ENCODE measurements around the gene PARP3. TPM values are rescaled to one million over a fixed set of nuclear protein-coding genes. Genes with fewer than 3 reads are reported as not detected.

Gene PARP3
- total RNA-seq, 1 donor from 2014 or later = 12.7 TPM

DNA sequence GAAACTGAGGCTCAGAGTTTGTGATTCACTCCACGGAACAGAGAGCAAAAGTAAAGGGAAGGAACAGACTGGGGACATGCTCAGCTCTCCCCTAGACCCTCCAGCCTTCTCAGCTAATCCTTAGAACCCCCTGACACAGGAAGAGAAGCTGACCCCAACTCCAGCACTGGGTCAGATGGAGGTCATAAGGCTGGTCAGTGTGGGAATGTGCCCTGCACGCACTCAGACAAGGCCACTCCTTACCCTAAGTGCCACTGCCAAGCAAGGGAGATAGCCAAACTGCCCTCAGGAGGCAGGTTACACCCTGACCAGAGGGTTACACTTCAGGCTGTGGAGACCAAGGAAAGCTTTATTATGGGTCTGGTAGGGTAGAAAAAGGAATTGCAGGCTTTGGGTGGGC is 52.4 kb downstream of the PARP3 start:
- ATAC-seq (ENCODE audit: low read depth) (no peak), DNase-seq (no peak)
- H3K27me3 Mint-ChIP-seq = no peaks in the 10 kb centered on the region
- TF ChIP-seq, protein P1, sequence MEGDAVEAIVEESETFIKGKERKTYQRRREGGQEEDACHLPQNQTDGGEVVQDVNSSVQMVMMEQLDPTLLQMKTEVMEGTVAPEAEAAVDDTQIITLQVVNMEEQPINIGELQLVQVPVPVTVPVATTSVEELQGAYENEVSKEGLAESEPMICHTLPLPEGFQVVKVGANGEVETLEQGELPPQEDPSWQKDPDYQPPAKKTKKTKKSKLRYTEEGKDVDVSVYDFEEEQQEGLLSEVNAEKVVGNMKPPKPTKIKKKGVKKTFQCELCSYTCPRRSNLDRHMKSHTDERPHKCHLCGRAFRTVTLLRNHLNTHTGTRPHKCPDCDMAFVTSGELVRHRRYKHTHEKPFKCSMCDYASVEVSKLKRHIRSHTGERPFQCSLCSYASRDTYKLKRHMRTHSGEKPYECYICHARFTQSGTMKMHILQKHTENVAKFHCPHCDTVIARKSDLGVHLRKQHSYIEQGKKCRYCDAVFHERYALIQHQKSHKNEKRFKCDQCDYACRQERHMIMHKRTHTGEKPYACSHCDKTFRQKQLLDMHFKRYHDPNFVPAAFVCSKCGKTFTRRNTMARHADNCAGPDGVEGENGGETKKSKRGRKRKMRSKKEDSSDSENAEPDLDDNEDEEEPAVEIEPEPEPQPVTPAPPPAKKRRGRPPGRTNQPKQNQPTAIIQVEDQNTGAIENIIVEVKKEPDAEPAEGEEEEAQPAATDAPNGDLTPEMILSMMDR (IDR thresholded peaks at IDR 0.05) = no peak
- intact Hi-C loops (cut with micrococcal nuclease) = no loop called here
- peak overlapping the region; percentile 100 for H3K4me3 Mint-ChIP-seq
- no peaks in the 10 kb centered on the region for H3K9me3 Mint-ChIP-seq
- peaks cover 37% of the 10 kb centered on the region for H3K4me1 Mint-ChIP-seq
- H3K36me3 Mint-ChIP-seq (ENCODE audit: low read depth) = peaks cover 47% of the 10 kb centered on the region
- peak overlapping the region; percentile 100 for H3K27ac Mint-ChIP-seq
- ChIA-PET POLR2A (interaction anchor here (1.0 to 2.7 kb wide), 9 partner anchors 8 to 194 kb away, joined by 4 to 58 read pairs (median 20); partner anchors contain the start of genes ABHD14A, ABHD14B, ACY1 and DUSP7), CTCF (interaction anchor here (2.2 kb wide), 1 partner anchor 20 kb away, joined by 7 read pairs; the partner anchor contains the start of gene ABHD14A)

DNA sequence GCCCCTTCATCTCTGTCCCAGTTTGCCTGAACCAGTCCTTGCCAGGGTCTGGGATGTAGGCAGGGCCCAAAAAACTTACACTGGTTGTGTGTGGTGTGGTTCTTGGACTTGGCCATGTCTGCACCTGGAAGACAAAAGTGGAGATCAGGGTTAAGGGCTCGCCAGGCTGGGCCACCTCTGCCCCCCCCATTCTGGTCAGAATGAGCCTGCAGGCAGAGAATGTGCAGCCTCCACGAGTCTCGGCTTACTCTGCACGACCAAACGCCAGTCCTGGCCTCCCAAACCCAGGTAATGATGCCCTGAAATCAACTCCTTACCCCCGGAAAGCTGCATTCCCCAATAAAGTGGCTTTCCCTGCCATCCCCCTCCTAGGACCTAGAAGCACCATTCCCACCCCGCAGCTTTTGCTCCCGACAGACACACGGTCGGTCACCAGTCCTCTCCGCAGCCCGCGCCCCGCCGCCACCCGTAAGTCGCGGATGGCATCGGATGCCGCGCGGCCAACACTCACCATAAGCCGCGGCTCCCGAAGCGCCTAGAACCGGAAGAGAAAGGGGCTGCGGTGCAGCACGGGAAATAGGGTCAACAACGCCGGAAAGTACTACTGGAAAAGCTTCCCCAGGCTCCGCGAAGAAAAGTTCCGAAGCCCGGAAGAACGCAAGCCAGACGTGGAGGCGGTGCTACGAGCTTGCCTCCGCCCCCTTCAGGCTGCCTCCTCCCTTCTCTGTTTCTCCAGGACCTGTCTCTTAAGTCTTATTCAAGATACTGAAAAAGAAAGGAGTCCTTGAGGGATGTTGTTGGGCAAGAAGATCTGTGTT is 53.4 kb downstream of the PARP3 start, which contains the start of gene RPL29:
TSS of gene RPL29 (minus strand) at position 550 of the 818 bp plus-strand sequence. CDS start at position 116, 434 bp downstream.
- DNase-seq = peak; percentile 84
- intact Hi-C loops (cut with micrococcal nuclease) = loop anchor here (1.0 to 5.0 kb wide), 4 partner anchors 12 to 692 kb away; partner anchors contain the start of genes ABHD14A, ACY1, GNL3 and PARP3
- TF ChIP-seq, protein P1 (IDR thresholded peaks at IDR 0.05) = no peak
- Mint-ChIP-seq H3K4me3 (peak within 1 kb of the TSS; percentile 100), H3K27me3 (no peaks in the 10 kb centered on the region), H3K9me3 (no peaks in the 10 kb centered on the region), H3K36me3 (ENCODE audit: low read depth) (peaks cover 47% of the 10 kb centered on the region), H3K27ac (peak within 1 kb of the TSS; percentile 100), H3K4me1 (peaks cover 37% of the 10 kb centered on the region)
- CTCF ChIA-PET = interaction anchor here (0.9 to 2.2 kb wide), 4 partner anchors 12 to 61 kb away, joined by 3 to 7 read pairs (median 4); partner anchors contain the start of genes ABHD14A, ACY1, DUSP7 and PARP3
- peak; percentile 98 for ATAC-seq (ENCODE audit: low read depth)
- POLR2A ChIA-PET = interaction anchor here (0.6 to 2.7 kb wide), 29 partner anchors 9 to 1042 kb away, joined by 3 to 58 read pairs (median 6); partner anchors contain the start of genes ABHD14A, ABHD14B, ACY1 and DUSP7

DNA sequence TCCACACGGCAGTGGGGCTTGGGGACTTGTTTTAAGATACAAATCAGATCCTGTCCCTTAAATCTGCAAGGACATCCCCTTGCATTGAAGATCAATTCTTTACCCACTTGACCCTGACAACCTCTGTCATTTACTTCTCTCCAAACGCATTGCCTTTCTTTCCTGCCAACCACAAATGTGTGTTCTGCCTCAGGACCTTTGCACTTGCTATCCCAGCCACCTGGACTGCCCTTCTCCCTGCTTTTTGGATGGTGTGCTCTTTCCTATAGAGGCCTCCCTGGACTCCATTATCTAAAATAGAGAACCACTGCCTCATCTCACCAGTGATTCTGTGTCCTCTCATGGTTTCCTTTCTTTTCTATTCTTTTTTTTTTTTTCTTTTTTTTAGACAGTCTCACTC is 55.0 kb downstream of the PARP3 start:
- intact Hi-C loops (cut with micrococcal nuclease) = loop anchor here (5.0 kb wide), 1 partner anchor 690 kb away; the partner anchor contains the start of genes GNL3 and PBRM1
- ChIA-PET POLR2A (interaction anchor here (0.6 to 0.7 kb wide), 3 partner anchors 11 to 229 kb away, joined by 3 to 4 read pairs (median 3); no protein-coding TSS in a partner anchor), CTCF (interaction anchor here (1.5 kb wide), 1 partner anchor 146 kb away, joined by 4 read pairs; no protein-coding TSS in a partner anchor)
- Mint-ChIP-seq H3K27me3 (no peaks in the 10 kb centered on the region), H3K9me3 (no peaks in the 10 kb centered on the region), H3K27ac (no peak overlapping the region), H3K4me1 (peaks cover 38% of the 10 kb centered on the region), H3K36me3 (ENCODE audit: low read depth) (peaks cover 36% of the 10 kb centered on the region), H3K4me3 (no peak overlapping the region)
- TF ChIP-seq, protein P1 (IDR thresholded peaks at IDR 0.05) = no peak
- DNase-seq (no peak), ATAC-seq (ENCODE audit: low read depth) (no peak)

DNA sequence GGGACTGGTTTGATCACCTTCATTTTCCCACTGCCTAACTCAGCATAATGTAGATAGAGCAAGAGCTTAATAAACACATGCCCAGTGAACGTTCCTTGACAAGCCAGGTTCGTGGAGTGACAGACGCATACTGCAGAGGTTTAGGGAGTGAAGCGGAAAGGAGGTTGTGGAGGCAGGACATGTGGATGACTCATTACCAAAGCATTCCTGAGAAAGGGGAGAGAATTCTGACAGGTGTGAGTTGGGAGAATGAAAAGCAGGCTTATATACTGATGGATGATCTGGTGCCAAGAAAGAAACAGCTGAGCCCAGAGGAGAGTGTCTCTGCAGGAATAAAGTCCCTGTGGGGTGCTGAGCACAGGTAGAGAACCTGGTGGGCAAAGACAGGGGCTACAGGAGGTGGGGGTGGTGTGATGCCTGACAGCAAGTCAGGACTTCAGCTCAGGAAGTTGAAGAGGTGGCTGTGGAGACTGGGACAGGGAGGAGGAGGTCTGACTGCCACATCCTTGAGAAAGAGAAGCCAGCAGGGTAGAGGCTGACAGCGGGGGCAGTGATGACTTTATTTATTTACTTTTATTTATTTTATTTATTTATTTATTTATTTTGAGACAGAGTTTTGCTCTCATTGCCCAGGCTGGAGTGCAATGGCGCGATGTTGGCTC is 55.9 kb downstream of the PARP3 start:
- peaks cover 31% of the 10 kb centered on the region for H3K4me1 Mint-ChIP-seq
- no peak for DNase-seq
- POLR2A ChIA-PET = interaction anchor here (0.6 to 1.0 kb wide), 4 partner anchors 24 to 228 kb away, joined by 3 to 5 read pairs (median 4); partner anchors contain the start of gene ABHD14A

More for the DNA sequence above, 55.9 kb downstream of the PARP3 start:
- TF ChIP-seq, protein P1 (IDR thresholded peaks at IDR 0.05) = no peak
- no peak overlapping the region for H3K27ac Mint-ChIP-seq
- no peak overlapping the region for H3K4me3 Mint-ChIP-seq
- no peaks in the 10 kb centered on the region for H3K9me3 Mint-ChIP-seq
- intact Hi-C loops (cut with micrococcal nuclease) = loop anchor here (5.0 kb wide), 1 partner anchor 689 kb away; the partner anchor contains the start of genes GNL3 and PBRM1
- H3K27me3 Mint-ChIP-seq = no peaks in the 10 kb centered on the region
- CTCF ChIA-PET = interaction anchor here (1.3 to 1.5 kb wide), 3 partner anchors 125 to 147 kb away, joined by 4 to 5 read pairs (median 4); no protein-coding TSS in a partner anchor
- no peak for ATAC-seq (ENCODE audit: low read depth)
- peaks cover 28% of the 10 kb centered on the region for H3K36me3 Mint-ChIP-seq (ENCODE audit: low read depth)

Other genes starting within 250 kb of the PARP3 start
- 0.58 and 1.4 TPM in 2 replicates for gene GRM2, start 235.3 kb upstream of the PARP3 start, total RNA-seq
- not detected in 2 replicates for gene IQCF6, start 163.1 kb upstream of the PARP3 start, total RNA-seq
- not detected in 2 replicates for gene IQCF2, start 80.7 kb upstream of the PARP3 start, total RNA-seq
- not detected in 2 replicates for gene IQCF5, start 66.8 kb upstream of the PARP3 start, total RNA-seq
- not detected in 2 replicates for gene IQCF1, start 39.0 kb upstream of the PARP3 start, total RNA-seq
- 30.7 and 32.4 TPM in 2 replicates for gene RRP9, start 459 bp upstream of the PARP3 start, total RNA-seq
- not detected in 2 replicates for gene GPR62, start 13.0 kb downstream of the PARP3 start, total RNA-seq
- 10.3 and 11.0 TPM in 2 replicates for gene PCBP4, start 25.1 kb downstream of the PARP3 start, total RNA-seq
- 51.6 and 55.6 TPM in 2 replicates for gene ABHD14B, start 31.7 kb downstream of the PARP3 start, total RNA-seq
- 5.1 and 5.2 TPM in 2 replicates for gene ABHD14A, start 32.7 kb downstream of the PARP3 start, total RNA-seq
- 24.9 and 26.7 TPM in 2 replicates for gene ACY1, start 41.2 kb downstream of the PARP3 start, total RNA-seq
- 1,884 and 2,140 TPM in 2 replicates for gene RPL29, start 53.5 kb downstream of the PARP3 start, total RNA-seq
- 3.7 and 4.3 TPM in 2 replicates for gene DUSP7, start 114.2 kb downstream of the PARP3 start, total RNA-seq
- gene POC1A, start 212.1 kb downstream of the PARP3 start, total RNA-seq = 2.3 and 2.4 TPM in 2 replicates

Data from activated B cell treated with CpG ODN at 0.5 μM for 24 hours (primary cell).